Esophagus muscularis mucosa (tissue), 4 donors: ENCODE data around the gene PRSS53. TPM values are rescaled to one million over a fixed set of nuclear protein-coding genes. Genes with fewer than 3 reads are reported as not detected.
A peak's percentile ranks its signal among the peaks of the same experiment; 100 is the strongest.

Experiments
- DNase-seq: peaks from one replicate; pipeline ENCODE4 v3.0.0-alpha.2; 2017; ENCODE audit errors: extremely low spot score
- H3K27ac ChIP-seq, 4 donors: fragments of 200-600 bp; sonication (generic); replicated peaks in 1 of 4; 1 replicate in 3 of 4; 2 replicates in 1 of 4; pipeline ENCODE4 v1.5.1; 2016 to 2019; ENCODE audit warnings: mild to moderate bottlenecking in 1 of 4
- H3K27me3 ChIP-seq, 4 donors: fragments of 200-600 bp; sonication (generic); one replicate each; pipeline versions ENCODE4 v1.5.1 to v1.6.0; 2016 to 2019
- H3K36me3 ChIP-seq, 4 donors: fragments of 200-600 bp; sonication (generic); one replicate each; pipeline ENCODE4 v1.5.1; 2016 to 2019
- H3K4me1 ChIP-seq, 4 donors: fragments of 200-600 bp; sonication (generic); one replicate each; pipeline ENCODE4 v1.5.1; 2016 to 2019
- H3K4me3 ChIP-seq, 4 donors: fragments of 200-600 bp; sonication (generic); 1 replicate in 2 of 4; 2 replicates in 2 of 4; pipeline ENCODE4 v1.5.1; 2016 to 2019; ENCODE audit warnings: mild to moderate bottlenecking in 4 of 4, moderate library complexity in 1 of 4
- H3K9me3 ChIP-seq, 4 donors: fragments of 200-600 bp; sonication (generic); 1 replicate in 3 of 4; 2 replicates in 1 of 4; pipeline ENCODE4 v1.5.1; 2016 to 2019
- EP300 ChIP-seq: sonication (generic); formaldehyde crosslinking; IDR thresholded peaks from one replicate; pipeline ENCODE4 v1.6.1; 2017; ENCODE audit warnings: antibody characterized with exemption
- POLR2A ChIP-seq: fragments of 450-650 bp; IDR thresholded peaks from one replicate; pipeline ENCODE4 v1.6.1; 2017; ENCODE audit warnings: antibody characterized with exemption, moderate library complexity, mild to moderate bottlenecking, low read depth
- POLR2AphosphoS5 ChIP-seq, 2 donors: sonication (generic); formaldehyde crosslinking; IDR thresholded peaks; one replicate each; pipeline ENCODE4 v1.6.1; 2017; ENCODE audit warnings: antibody characterized with exemption in 2 of 2
- WGBS: methylation state at CpG from one replicate; pipeline ENCODE4 v1.1.5; 2018; 5-methylcytosine and 5-hydroxymethylcytosine counted together
- intact Hi-C: fragments of 100-400 bp; cut with DNase I; formaldehyde crosslinking; loops from one replicate; pipeline ENCODE4 v1.15.1; 2023
- total RNA-seq, 4 donors: library from RNA; depleted of rRNA; stranded (reverse); fragments of >200 nt; gene quantifications; one replicate each; pipeline versions ENCODE4 v1.1.0 to v1.2.1, GENCODE V29; 2016
- TF ChIP-seq, protein P1 (sequence below), 3 experiments: fragments of 200-600 bp in 2 of 3; fragments of 450-650 bp in 1 of 3; sonication (generic) in 2 of 3; IDR thresholded peaks; one replicate each; pipeline ENCODE4 v1.5.1; 2017 to 2019; ENCODE audit warnings: antibody characterized with exemption in 3 of 3, mild to moderate bottlenecking in 2 of 3, moderate library complexity in 1 of 3

PRSS53 gene
- total RNA-seq, 4 donors from 2014 or later: 0.83 to 2.3 (median 1.2) TPM

DNA sequence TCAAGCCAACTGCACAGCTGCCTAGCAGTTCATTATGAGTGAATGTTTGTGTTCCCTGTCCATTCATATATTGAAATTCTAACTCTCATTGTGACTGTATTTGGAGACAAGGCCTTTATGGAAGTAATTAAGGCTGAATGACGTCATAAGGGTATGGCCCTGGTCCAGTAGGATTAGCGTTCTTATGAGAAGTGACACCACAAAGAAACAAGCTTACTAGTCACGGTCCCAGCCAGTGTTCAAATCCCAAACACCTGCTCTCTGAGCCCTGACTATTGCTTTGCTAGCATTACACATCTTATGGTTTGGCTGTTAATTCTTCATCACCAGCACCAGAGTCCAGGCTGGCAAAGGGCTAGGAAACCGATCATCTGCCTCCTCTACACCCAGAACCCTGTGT is 16.9 kb downstream of the PRSS53 start:
- TF ChIP-seq POLR2AphosphoS5 (IDR thresholded peaks at IDR 0.05) (no peak), POLR2A (no peak), EP300 (no peak)
- TF ChIP-seq, protein P1, sequence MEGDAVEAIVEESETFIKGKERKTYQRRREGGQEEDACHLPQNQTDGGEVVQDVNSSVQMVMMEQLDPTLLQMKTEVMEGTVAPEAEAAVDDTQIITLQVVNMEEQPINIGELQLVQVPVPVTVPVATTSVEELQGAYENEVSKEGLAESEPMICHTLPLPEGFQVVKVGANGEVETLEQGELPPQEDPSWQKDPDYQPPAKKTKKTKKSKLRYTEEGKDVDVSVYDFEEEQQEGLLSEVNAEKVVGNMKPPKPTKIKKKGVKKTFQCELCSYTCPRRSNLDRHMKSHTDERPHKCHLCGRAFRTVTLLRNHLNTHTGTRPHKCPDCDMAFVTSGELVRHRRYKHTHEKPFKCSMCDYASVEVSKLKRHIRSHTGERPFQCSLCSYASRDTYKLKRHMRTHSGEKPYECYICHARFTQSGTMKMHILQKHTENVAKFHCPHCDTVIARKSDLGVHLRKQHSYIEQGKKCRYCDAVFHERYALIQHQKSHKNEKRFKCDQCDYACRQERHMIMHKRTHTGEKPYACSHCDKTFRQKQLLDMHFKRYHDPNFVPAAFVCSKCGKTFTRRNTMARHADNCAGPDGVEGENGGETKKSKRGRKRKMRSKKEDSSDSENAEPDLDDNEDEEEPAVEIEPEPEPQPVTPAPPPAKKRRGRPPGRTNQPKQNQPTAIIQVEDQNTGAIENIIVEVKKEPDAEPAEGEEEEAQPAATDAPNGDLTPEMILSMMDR (IDR thresholded peaks at IDR 0.05): no peak
- H3K27me3 ChIP-seq: no peaks in the 10 kb centered on the region
- H3K27ac ChIP-seq: peak overlapping the region; percentile 92 to 99 (median 99)
- no peak for DNase-seq
- H3K9me3 ChIP-seq: no peaks in the 10 kb centered on the region
- intact Hi-C loops: loop anchor here (10.0 kb wide), 1 partner anchor 373 kb away; the partner anchor contains the start of gene ZNF843
- H3K4me1 ChIP-seq: peaks cover 19 to 46% (median 39%) of the 10 kb centered on the region in 4 donors
- peaks cover 5 to 11% (median 9%) of the 10 kb centered on the region in 4 donors for H3K36me3 ChIP-seq
- peak overlapping the region in 3 of 4 donors; percentile 97 to 100 (median 100) for H3K4me3 ChIP-seq
- 46% methylated on average over 4 of the region's 4 CpGs for WGBS

DNA sequence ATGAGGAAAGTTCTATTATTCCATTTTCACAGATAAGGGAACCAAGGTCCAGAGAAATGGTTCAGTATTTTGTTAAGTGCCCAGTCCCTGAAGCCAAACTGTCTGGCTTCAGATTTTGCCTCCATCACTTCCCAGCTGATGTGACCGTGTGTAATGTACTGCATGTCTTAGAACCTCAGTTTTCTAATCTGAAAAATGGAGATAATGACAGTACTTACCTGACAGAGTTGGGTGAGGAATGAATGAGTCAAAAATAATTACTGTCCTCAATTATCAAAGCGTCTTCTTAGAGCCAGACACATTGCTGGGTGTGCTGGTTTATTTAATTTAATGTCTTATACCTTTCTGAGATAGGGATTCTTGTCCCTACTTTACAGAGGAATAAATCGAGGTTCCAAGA is 21.4 kb downstream of the PRSS53 start:
- H3K4me3 ChIP-seq: no peak overlapping the region
- DNase-seq: no peak
- no peaks in the 10 kb centered on the region for H3K27me3 ChIP-seq
- peaks cover 22 to 34% (median 31%) of the 10 kb centered on the region in 4 donors for H3K4me1 ChIP-seq
- H3K9me3 ChIP-seq: no peaks in the 10 kb centered on the region
- no peak overlapping the region for H3K27ac ChIP-seq
- peaks cover 7 to 19% (median 14%) of the 10 kb centered on the region in 4 donors for H3K36me3 ChIP-seq
- intact Hi-C loops: no loop called here
- WGBS: 91% methylated on average over 3 of the region's 3 CpGs
- TF ChIP-seq, protein P1 (IDR thresholded peaks at IDR 0.05): no peak
- TF ChIP-seq POLR2A: no peak
- TF ChIP-seq EP300: no peak
- TF ChIP-seq POLR2AphosphoS5 (IDR thresholded peaks at IDR 0.05): no peak

DNA sequence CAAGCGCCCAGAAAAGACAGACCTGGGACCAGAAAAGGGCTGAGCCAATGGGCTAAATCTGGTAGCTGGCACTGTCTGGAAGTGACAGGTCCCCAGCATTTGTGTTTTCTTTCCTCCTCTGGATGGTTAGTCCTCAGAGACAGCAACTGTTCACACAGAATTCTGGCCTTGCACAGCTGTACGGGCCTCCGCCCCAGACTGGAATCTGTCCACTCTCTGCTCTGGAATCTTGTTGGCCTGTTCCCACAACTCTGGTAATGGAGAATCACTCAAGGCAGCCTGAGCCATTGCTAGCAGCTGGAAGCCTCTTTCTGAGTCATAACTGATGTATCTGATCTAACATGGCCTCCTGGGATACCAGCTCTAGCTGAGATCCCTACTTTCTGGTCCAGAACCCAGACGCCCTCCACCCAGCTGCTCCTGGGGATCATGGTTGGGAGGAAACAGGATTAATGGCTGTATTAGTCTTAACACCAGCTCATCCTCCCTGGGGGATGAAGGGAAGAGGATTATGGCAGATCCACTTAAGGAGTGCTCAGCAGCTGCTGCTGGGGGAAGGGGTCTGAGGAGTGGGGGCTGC is 23.8 kb downstream of the PRSS53 start:
- intact Hi-C loops: no loop called here
- peaks cover 13 to 18% (median 18%) of the 10 kb centered on the region in 4 donors for H3K4me1 ChIP-seq
- H3K9me3 ChIP-seq: no peaks in the 10 kb centered on the region
- H3K4me3 ChIP-seq: peak overlapping the region in 1 of 4 donors; percentile 0
- no peaks in the 10 kb centered on the region for H3K27me3 ChIP-seq
- no peak for DNase-seq
- peaks cover 17 to 43% (median 36%) of the 10 kb centered on the region in 4 donors for H3K36me3 ChIP-seq
- peak overlapping the region; percentile 48 to 71 (median 62) for H3K27ac ChIP-seq
- TF ChIP-seq POLR2A (no peak), POLR2AphosphoS5 (IDR thresholded peaks at IDR 0.05) (peak in 1 of 2 donors; percentile 14)
- TF ChIP-seq, protein P1 (IDR thresholded peaks at IDR 0.05): no peak
- 80% methylated on average over 4 of the region's 4 CpGs for WGBS

DNA sequence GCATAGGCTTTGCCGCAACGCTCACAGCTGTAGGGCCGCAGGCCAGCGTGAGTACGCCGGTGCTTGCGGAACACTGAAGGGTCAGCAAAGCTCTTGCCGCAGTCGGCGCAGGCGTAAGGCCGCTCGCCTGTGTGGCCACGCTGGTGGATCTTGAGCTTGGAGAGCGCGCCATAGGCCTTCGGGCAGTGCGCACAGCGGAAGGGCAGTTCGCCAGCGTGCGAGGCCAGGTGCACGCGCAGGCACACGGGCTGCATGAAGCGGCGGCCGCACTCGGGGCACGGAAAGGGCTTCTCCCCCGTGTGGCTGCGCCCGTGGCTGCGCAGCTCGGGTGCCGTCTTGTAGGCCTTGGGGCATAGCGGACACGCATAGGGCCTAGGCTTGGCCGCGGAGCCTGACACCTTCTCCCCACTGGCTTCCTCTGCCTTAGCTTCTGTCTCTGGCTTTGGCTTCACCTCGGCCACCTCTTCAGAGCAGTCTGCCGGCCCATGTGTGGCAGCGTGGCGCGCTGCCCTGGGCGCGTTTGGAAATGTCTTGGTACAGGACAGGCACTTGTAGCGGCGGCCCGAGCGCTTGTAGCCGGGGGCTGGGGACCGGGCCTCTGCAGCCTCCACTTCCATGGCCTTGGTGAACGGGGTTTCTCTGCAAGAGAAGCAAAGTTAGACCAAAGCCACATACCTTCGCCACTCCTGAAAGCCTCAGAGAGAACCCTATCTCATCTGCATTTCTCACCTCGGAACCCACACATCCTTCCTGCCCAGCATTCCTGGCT is 24.7 kb downstream of the PRSS53 start:
- intact Hi-C loops: no loop called here
- 94% methylated on average over 41 of the region's 56 CpGs for WGBS
- peaks cover 13 to 18% (median 18%) of the 10 kb centered on the region in 4 donors for H3K4me1 ChIP-seq
- no peak for DNase-seq
- peaks cover 17 to 44% (median 36%) of the 10 kb centered on the region in 4 donors for H3K36me3 ChIP-seq
- H3K9me3 ChIP-seq: no peaks in the 10 kb centered on the region
- H3K4me3 ChIP-seq: peak overlapping the region in 1 of 4 donors; percentile 0
- H3K27ac ChIP-seq: peak overlapping the region in 3 of 4 donors; percentile 53 to 71 (median 70)
- TF ChIP-seq EP300 (no peak), POLR2A (no peak), POLR2AphosphoS5 (IDR thresholded peaks at IDR 0.05) (no peak)
- TF ChIP-seq, protein P1 (IDR thresholded peaks at IDR 0.05): no peak
- H3K27me3 ChIP-seq: no peaks in the 10 kb centered on the region
